Fibroblast of lung (primary cell): Measurements from ENCODE around the gene ARSJ. TPM values are rescaled to one million over a fixed set of nuclear protein-coding genes. Genes with fewer than 3 reads are reported as not detected.

Experiments used
- DNase-seq, 2 donors: peaks; one replicate each; pipeline versions ENCODE4 v3.0.0 to v3.0.0-alpha.2; 2010; ENCODE audit warnings: low read depth in 2 of 2
- H2AFZ ChIP-seq: 2 replicates; pipeline ENCODE4 v1.5.1; 2012; ENCODE audit warnings: low read length, control low read depth, inconsistent platforms
- H3K27ac ChIP-seq: 2 replicates; pipeline ENCODE4 v1.5.1; 2011; ENCODE audit warnings: low read length, control low read depth; ENCODE audit not compliant: insufficient read depth
- H3K27me3 ChIP-seq: 2 replicates; pipeline ENCODE4 v1.5.1; 2011; ENCODE audit warnings: mild to moderate bottlenecking, low read length; ENCODE audit not compliant: control insufficient read depth, insufficient read depth
- H3K36me3 ChIP-seq: 2 replicates; pipeline ENCODE4 v1.5.1; 2011; ENCODE audit warnings: low read length; ENCODE audit not compliant: control insufficient read depth, insufficient read depth
- H3K4me1 ChIP-seq: 2 replicates; pipeline ENCODE4 v1.5.1; 2011; ENCODE audit warnings: low read length; ENCODE audit not compliant: control insufficient read depth, insufficient read depth; ENCODE audit errors: extremely low read depth
- H3K4me2 ChIP-seq: 2 replicates; pipeline ENCODE4 v1.5.1; 2011; ENCODE audit warnings: low read length, control low read depth; ENCODE audit not compliant: insufficient read depth; ENCODE audit errors: extremely low read depth
- H3K4me3 ChIP-seq, 4 experiments: fragments of 200-600 bp in 1 of 4; sonication (generic) in 1 of 4; replicated peaks in 1 of 4; 2 replicates each; pipeline ENCODE4 v1.5.1; 2011 to 2016; ENCODE audit warnings: low read length in 4 of 4, low read depth in 3 of 4, mild to moderate bottlenecking in 3 of 4, control low read depth in 2 of 4, inconsistent platforms in 1 of 4, mixed read lengths in 1 of 4; ENCODE audit not compliant: insufficient read depth in 1 of 4; ENCODE audit errors: control extremely low read depth in 1 of 4
- H3K79me2 ChIP-seq: 2 replicates; pipeline ENCODE4 v1.5.1; 2012; ENCODE audit warnings: mild to moderate bottlenecking, low read length, inconsistent platforms; ENCODE audit not compliant: control insufficient read depth, insufficient read depth
- H3K9ac ChIP-seq: 2 replicates; pipeline ENCODE4 v1.5.1; 2011; ENCODE audit warnings: mild to moderate bottlenecking, low read length, control low read depth; ENCODE audit not compliant: insufficient read depth
- H3K9me3 ChIP-seq: 2 replicates; pipeline ENCODE4 v1.5.1; 2012; ENCODE audit warnings: low read depth, low read length; ENCODE audit not compliant: control insufficient read depth, insufficient read depth
- H4K20me1 ChIP-seq: 2 replicates; pipeline ENCODE4 v1.5.1; 2011; ENCODE audit warnings: low read length; ENCODE audit not compliant: control insufficient read depth, insufficient read depth; ENCODE audit errors: extremely low read depth
- CTCF ChIP-seq, 2 donors: IDR thresholded peaks in 1 of 2; conservative IDR thresholded peaks in 1 of 2; 1 replicate in 1 of 2; 2 replicates in 1 of 2; pipeline ENCODE4 v1.5.1; 2011 to 2012; ENCODE audit warnings: low read length in 2 of 2, control low read depth in 1 of 2, inconsistent platforms in 1 of 2, low read depth in 1 of 2, mild to moderate bottlenecking in 1 of 2
- EZH2 ChIP-seq: IDR thresholded peaks from 2 replicates; pipeline ENCODE4 v1.5.1; 2012; ENCODE audit warnings: low read length, control low read depth, mild to moderate bottlenecking; ENCODE audit errors: missing control alignments
- polyA plus RNA-seq, 2 donors: library from polyadenylated mRNA; depleted of rRNA in 1 of 2; stranded (reverse) in 1 of 2; unstranded in 1 of 2; fragments of >200 nt; gene quantifications; 2 replicates each; pipeline ENCODE4 v1.2.1, GENCODE V29; 2011 to 2012; ENCODE audit warnings: missing spikeins in 1 of 2
- total RNA-seq: library from RNA; depleted of rRNA; stranded (reverse); fragments of >200 nt; gene quantifications from 2 replicates; pipeline ENCODE4 v1.2.1, GENCODE V29; 2014

ARSJ gene
- total and polyA plus RNA-seq, 2 donors (not counting 1 experiment from before 2014, with no cell fraction given) = 51.1 to 56.6 TPM

- DNase-seq = peak in 1 of 2 donors; percentile 26
- no peak overlapping the region for H3K27ac ChIP-seq
- H3K36me3 ChIP-seq = no peaks in the 10 kb centered on the region
- no peaks in the 10 kb centered on the region for H3K27me3 ChIP-seq
- H3K9me3 ChIP-seq = no peaks in the 10 kb centered on the region
- no peak overlapping the region for H3K9ac ChIP-seq
- H4K20me1 ChIP-seq = no peaks in the 10 kb centered on the region
- no peak for TF ChIP-seq EZH2
- TF ChIP-seq CTCF (conservative IDR thresholded peaks at IDR 0.05 in 1 of 2, IDR thresholded peaks at IDR 0.05 in 1 of 2; ENCODE audit: low read depth in 1 of 2, low read length in 2 of 2) = no peak
- no peak overlapping the region for H3K4me2 ChIP-seq
- H3K4me3 ChIP-seq = no peak overlapping the region
- H3K79me2 ChIP-seq = no peaks in the 10 kb centered on the region
- no peaks in the 10 kb centered on the region for H3K4me1 ChIP-seq
- no peak overlapping the region for H2AFZ ChIP-seq
Measured at GRCh38 chr4:114026447-114026846, 47.0 kb upstream of the ARSJ start.

GRCh38 chr4:114025176-114025777 lies 45.8 kb upstream of the ARSJ start:
- Histone ChIP-seq H3K9ac (no peak overlapping the region), H3K4me1 (no peaks in the 10 kb centered on the region), H2AFZ (no peak overlapping the region), H3K27ac (no peak overlapping the region), H3K9me3 (no peaks in the 10 kb centered on the region), H3K4me2 (no peak overlapping the region), H3K27me3 (no peaks in the 10 kb centered on the region), H4K20me1 (no peaks in the 10 kb centered on the region), H3K36me3 (no peaks in the 10 kb centered on the region), H3K79me2 (no peaks in the 10 kb centered on the region), H3K4me3 (no peak overlapping the region)
- TF ChIP-seq EZH2 (no peak), CTCF (conservative IDR thresholded peaks at IDR 0.05 in 1 of 2, IDR thresholded peaks at IDR 0.05 in 1 of 2; ENCODE audit: low read depth in 1 of 2, low read length in 2 of 2) (no peak)
- DNase-seq = no peak

- H3K9me3 ChIP-seq = no peaks in the 10 kb centered on the region
- H3K36me3 ChIP-seq = no peaks in the 10 kb centered on the region
- H3K4me3 ChIP-seq = no peak overlapping the region
- DNase-seq = no peak
- no peaks in the 10 kb centered on the region for H3K27me3 ChIP-seq
- H3K79me2 ChIP-seq = no peaks in the 10 kb centered on the region
- no peak overlapping the region for H3K9ac ChIP-seq
- no peak overlapping the region for H3K27ac ChIP-seq
- H3K4me2 ChIP-seq = no peak overlapping the region
- no peaks in the 10 kb centered on the region for H3K4me1 ChIP-seq
- H2AFZ ChIP-seq = no peak overlapping the region
- TF ChIP-seq EZH2 = no peak
- TF ChIP-seq CTCF (conservative IDR thresholded peaks at IDR 0.05 in 1 of 2, IDR thresholded peaks at IDR 0.05 in 1 of 2; ENCODE audit: low read depth in 1 of 2, low read length in 2 of 2) = no peak
- no peaks in the 10 kb centered on the region for H4K20me1 ChIP-seq
Measured at GRCh38 chr4:114021451-114021850, 42.0 kb upstream of the ARSJ start.
